ENCODE data around the gene KATNB1. TPM values are rescaled to one million over a fixed set of nuclear protein-coding genes. Genes with fewer than 3 reads are reported as not detected.
A peak's percentile ranks its signal among the peaks of the same experiment; 100 is the strongest.

Gene KATNB1, protein sequence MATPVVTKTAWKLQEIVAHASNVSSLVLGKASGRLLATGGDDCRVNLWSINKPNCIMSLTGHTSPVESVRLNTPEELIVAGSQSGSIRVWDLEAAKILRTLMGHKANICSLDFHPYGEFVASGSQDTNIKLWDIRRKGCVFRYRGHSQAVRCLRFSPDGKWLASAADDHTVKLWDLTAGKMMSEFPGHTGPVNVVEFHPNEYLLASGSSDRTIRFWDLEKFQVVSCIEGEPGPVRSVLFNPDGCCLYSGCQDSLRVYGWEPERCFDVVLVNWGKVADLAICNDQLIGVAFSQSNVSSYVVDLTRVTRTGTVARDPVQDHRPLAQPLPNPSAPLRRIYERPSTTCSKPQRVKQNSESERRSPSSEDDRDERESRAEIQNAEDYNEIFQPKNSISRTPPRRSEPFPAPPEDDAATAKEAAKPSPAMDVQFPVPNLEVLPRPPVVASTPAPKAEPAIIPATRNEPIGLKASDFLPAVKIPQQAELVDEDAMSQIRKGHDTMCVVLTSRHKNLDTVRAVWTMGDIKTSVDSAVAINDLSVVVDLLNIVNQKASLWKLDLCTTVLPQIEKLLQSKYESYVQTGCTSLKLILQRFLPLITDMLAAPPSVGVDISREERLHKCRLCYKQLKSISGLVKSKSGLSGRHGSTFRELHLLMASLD
- total RNA-seq (2014; rRNA removed; shearing (Covaris generic)) (65.9 and 68.6 TPM in 2 replicates), polyA plus RNA-seq (2016; fragmentation: Nextera tagmentation; extraction: Ambion mirVana) (28.3 and 31.4 TPM in 2 replicates)
- long read RNA-seq, transcript KATNB1-201 (20 exons, 2,664 nt) = major isoform, 10 of 29 reads
- long read RNA-seq, partial matches to known transcripts = 6 of 29 reads
- long read RNA-seq, other reads (novel, unspliced or antisense) = 13 of 29 reads

DNA sequence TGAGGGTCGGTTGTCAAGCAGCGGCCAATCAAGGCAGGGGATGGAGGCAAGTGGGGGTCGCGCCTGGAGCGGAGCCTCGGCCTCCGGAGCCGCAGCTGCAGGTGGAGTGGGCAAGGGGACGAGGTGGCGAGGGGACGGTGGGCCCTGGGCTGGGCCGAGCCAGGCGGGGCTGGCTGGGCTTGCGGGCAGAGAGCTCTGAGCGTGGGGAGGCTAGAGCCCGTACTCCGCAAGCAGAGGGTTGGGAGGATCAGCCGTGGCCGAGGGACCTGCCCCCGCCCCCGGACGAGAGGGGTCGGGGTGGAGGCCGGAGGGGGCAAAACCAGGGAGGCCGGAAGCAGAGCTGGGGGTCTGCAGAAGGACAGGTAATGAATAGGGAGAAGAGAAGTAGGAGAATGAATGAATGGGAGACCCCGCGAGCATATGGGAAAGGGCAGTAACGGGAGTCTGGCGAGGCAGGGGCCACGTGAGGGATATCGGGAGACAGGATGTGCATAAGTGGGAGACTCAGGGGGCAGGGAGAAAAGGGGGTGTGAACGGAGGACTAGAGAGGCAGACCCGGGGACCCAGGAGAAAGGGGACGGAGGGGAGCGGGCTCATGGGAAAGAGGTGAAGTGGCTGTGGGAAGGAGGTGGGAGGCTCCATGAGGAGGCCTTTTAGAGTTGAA is at the start of gene KATNB1:
Gene KATNB1 (plus strand): TSS at position 16 of the 664 bp plus-strand sequence. CDS start 1,474 bp downstream, outside the sequence.
- H3K36me3 Mint-ChIP-seq (ENCODE audit: low read depth) = peaks cover 18% of the 10 kb centered on the region
- Histone ChIP-seq H2AFZ (peak within 1 kb of the TSS; percentile 2; the same call in 1 of the 2 replicates), H3K9me2 (ENCODE audit: insufficient read depth) (no peaks in the 10 kb centered on the region), H3K4me2 (peak within 1 kb of the TSS; percentile 80), H3K79me2 (replicated peaks; ENCODE audit: insufficient read depth) (peaks cover 7% of the 10 kb centered on the region), H3K27ac (ENCODE audit: low read depth) (peak within 1 kb of the TSS; percentile 64; the same call in 1 of the 2 replicates), H3K27me3 (ENCODE audit: insufficient read depth) (no peaks in the 10 kb centered on the region), H3F3A (replicated peaks; ENCODE audit: low read depth) (no peaks in the 10 kb centered on the region), H3K4me3 (peak within 1 kb of the TSS; percentile 62), H4K20me1 (replicated peaks; ENCODE audit: insufficient read depth) (no peaks in the 10 kb centered on the region), H3K4me1 (ENCODE audit: insufficient read depth) (peaks cover 8% of the 10 kb centered on the region; the same call in 1 of the 2 replicates), H3K36me3 (ENCODE audit: insufficient read depth) (no peaks in the 10 kb centered on the region)
- peaks cover 12% of the 10 kb centered on the region for H3K27me3 Mint-ChIP-seq (ENCODE audit: insufficient read depth, low read depth, poor library complexity)
- TF ChIP-seq POLR2AphosphoS5 (IDR thresholded peaks at IDR 0.05; ENCODE audit: low read depth) (peak; percentile 67), STAT1 (IDR thresholded peaks at IDR 0.05; ENCODE audit: unreplicated experiment) (no peak)
- peaks cover 11% of the 10 kb centered on the region for H3K4me1 Mint-ChIP-seq
- peak within 1 kb of the TSS; percentile 100 for H3K27ac Mint-ChIP-seq
- no peaks in the 10 kb centered on the region; the same call in 2 of the 3 replicates for H3K9me3 Mint-ChIP-seq
- ATAC-seq = no peak
- H3K4me3 Mint-ChIP-seq = peak within 1 kb of the TSS; percentile 99
- peak; percentile 46 for DNase-seq (ENCODE audit: low spot score)

DNA sequence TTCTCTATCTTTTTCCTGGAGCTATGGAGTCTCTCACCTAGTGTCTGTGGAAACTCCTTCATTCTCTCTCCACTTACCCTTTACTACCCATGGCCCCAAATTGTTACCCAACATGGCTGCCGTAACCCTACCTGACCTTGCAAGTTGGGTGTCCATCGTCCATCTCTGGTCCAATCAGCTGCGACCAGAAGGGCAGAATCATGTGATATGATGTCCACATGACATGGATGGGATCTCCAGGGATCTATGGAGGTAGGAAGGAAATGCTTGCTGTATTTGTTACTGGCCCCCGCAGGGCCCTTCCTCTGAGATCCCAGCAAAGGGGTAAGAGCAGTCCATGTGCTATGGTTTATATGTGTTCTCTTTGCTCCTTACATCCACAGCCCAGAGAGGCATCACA is 49.0 kb upstream of the KATNB1 start:
- Histone ChIP-seq H2AFZ (no peak overlapping the region), H3F3A (replicated peaks; ENCODE audit: low read depth) (no peaks in the 10 kb centered on the region), H4K20me1 (replicated peaks; ENCODE audit: insufficient read depth) (no peaks in the 10 kb centered on the region), H3K79me2 (replicated peaks; ENCODE audit: insufficient read depth) (no peaks in the 10 kb centered on the region), H3K4me1 (ENCODE audit: insufficient read depth) (no peaks in the 10 kb centered on the region), H3K27ac (ENCODE audit: low read depth) (no peak overlapping the region), H3K4me2 (no peak overlapping the region), H3K27me3 (ENCODE audit: insufficient read depth) (no peaks in the 10 kb centered on the region), H3K4me3 (no peak overlapping the region), H3K9me2 (ENCODE audit: insufficient read depth) (no peaks in the 10 kb centered on the region), H3K36me3 (ENCODE audit: insufficient read depth) (no peaks in the 10 kb centered on the region)
- ATAC-seq = no peak
- no peak for DNase-seq (ENCODE audit: low spot score)
- peaks cover 16% of the 10 kb centered on the region for H3K4me1 Mint-ChIP-seq
- no peak overlapping the region for H3K27ac Mint-ChIP-seq
- H3K9me3 Mint-ChIP-seq = no peaks in the 10 kb centered on the region
- peaks cover 8% of the 10 kb centered on the region for H3K27me3 Mint-ChIP-seq (ENCODE audit: insufficient read depth, low read depth, poor library complexity)
- H3K4me3 Mint-ChIP-seq = no peak overlapping the region
- no peaks in the 10 kb centered on the region for H3K36me3 Mint-ChIP-seq (ENCODE audit: low read depth)
- TF ChIP-seq NANOG (IDR thresholded peaks at IDR 0.05; ENCODE audit: borderline replicate concordance) = no peak
- no peak for TF ChIP-seq ZNF114 (CRISPR knock-in tag; IDR thresholded peaks at IDR 0.05)
- TF ChIP-seq, protein P1, sequence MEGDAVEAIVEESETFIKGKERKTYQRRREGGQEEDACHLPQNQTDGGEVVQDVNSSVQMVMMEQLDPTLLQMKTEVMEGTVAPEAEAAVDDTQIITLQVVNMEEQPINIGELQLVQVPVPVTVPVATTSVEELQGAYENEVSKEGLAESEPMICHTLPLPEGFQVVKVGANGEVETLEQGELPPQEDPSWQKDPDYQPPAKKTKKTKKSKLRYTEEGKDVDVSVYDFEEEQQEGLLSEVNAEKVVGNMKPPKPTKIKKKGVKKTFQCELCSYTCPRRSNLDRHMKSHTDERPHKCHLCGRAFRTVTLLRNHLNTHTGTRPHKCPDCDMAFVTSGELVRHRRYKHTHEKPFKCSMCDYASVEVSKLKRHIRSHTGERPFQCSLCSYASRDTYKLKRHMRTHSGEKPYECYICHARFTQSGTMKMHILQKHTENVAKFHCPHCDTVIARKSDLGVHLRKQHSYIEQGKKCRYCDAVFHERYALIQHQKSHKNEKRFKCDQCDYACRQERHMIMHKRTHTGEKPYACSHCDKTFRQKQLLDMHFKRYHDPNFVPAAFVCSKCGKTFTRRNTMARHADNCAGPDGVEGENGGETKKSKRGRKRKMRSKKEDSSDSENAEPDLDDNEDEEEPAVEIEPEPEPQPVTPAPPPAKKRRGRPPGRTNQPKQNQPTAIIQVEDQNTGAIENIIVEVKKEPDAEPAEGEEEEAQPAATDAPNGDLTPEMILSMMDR (conservative IDR thresholded peaks at IDR 0.05; ENCODE audit: low read depth in 2 of 2) = no peak
- TF ChIP-seq, protein P2, sequence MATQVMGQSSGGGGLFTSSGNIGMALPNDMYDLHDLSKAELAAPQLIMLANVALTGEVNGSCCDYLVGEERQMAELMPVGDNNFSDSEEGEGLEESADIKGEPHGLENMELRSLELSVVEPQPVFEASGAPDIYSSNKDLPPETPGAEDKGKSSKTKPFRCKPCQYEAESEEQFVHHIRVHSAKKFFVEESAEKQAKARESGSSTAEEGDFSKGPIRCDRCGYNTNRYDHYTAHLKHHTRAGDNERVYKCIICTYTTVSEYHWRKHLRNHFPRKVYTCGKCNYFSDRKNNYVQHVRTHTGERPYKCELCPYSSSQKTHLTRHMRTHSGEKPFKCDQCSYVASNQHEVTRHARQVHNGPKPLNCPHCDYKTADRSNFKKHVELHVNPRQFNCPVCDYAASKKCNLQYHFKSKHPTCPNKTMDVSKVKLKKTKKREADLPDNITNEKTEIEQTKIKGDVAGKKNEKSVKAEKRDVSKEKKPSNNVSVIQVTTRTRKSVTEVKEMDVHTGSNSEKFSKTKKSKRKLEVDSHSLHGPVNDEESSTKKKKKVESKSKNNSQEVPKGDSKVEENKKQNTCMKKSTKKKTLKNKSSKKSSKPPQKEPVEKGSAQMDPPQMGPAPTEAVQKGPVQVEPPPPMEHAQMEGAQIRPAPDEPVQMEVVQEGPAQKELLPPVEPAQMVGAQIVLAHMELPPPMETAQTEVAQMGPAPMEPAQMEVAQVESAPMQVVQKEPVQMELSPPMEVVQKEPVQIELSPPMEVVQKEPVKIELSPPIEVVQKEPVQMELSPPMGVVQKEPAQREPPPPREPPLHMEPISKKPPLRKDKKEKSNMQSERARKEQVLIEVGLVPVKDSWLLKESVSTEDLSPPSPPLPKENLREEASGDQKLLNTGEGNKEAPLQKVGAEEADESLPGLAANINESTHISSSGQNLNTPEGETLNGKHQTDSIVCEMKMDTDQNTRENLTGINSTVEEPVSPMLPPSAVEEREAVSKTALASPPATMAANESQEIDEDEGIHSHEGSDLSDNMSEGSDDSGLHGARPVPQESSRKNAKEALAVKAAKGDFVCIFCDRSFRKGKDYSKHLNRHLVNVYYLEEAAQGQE (IDR thresholded peaks at IDR 0.05; ENCODE audit: unreplicated experiment) = no peak
- no peak for TF ChIP-seq ETS1 (IDR thresholded peaks at IDR 0.05)
- TF ChIP-seq STAT1 (IDR thresholded peaks at IDR 0.05; ENCODE audit: unreplicated experiment) = no peak
- no peak for TF ChIP-seq POLR2AphosphoS5 (IDR thresholded peaks at IDR 0.05; ENCODE audit: low read depth)
- no peak for TF ChIP-seq EZH2 (IDR thresholded peaks at IDR 0.05; ENCODE audit: low read depth, unreplicated experiment)
- TF ChIP-seq CREB1 (CRISPR knock-in tag; IDR thresholded peaks at IDR 0.05; ENCODE audit: low read depth) = no peak
- no peak for TF ChIP-seq JUNB (IDR thresholded peaks at IDR 0.05; ENCODE audit: unreplicated experiment)
- TF ChIP-seq EZH2phosphoT487 (IDR thresholded peaks at IDR 0.05; ENCODE audit: unreplicated experiment) = no peak
- TF ChIP-seq ZNF331 (CRISPR knock-in tag; IDR thresholded peaks at IDR 0.05; ENCODE audit: low read depth) = no peak

Measured in GM23338 (cell line).